ENCODE measurements around the gene RAG2. TPM values are rescaled to one million over a fixed set of nuclear protein-coding genes. Genes with fewer than 3 reads are reported as not detected.

Gene RAG2
- total RNA-seq, 1 experiment from 2014 or later: not detected

DNA sequence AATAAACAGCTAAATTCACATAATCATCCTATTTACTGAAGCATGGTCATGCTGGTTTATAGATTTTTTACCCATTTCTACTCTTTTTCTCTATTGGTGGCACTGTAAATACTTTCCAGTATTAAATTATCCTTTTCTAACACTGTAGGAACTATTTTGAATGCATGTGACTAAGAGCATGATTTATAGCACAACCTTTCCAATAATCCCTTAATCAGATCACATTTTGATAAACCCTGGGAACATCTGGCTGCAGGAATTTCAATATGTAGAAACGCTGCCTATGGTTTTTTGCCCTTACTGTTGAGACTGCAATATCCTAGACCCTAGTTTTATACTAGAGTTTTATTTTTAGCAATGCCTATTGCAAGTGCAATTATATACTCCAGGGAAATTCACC lies 19.6 kb downstream of the RAG2 start:
- peaks cover 20% of the 10 kb centered on the region for H3K9me3 ChIP-seq (ENCODE audit: control insufficient read depth, low read depth, low read length)
- H2BK20ac ChIP-seq (ENCODE audit: low read depth, low read length, poor library complexity, severe bottlenecking): no peak overlapping the region
- TF ChIP-seq, protein P1, sequence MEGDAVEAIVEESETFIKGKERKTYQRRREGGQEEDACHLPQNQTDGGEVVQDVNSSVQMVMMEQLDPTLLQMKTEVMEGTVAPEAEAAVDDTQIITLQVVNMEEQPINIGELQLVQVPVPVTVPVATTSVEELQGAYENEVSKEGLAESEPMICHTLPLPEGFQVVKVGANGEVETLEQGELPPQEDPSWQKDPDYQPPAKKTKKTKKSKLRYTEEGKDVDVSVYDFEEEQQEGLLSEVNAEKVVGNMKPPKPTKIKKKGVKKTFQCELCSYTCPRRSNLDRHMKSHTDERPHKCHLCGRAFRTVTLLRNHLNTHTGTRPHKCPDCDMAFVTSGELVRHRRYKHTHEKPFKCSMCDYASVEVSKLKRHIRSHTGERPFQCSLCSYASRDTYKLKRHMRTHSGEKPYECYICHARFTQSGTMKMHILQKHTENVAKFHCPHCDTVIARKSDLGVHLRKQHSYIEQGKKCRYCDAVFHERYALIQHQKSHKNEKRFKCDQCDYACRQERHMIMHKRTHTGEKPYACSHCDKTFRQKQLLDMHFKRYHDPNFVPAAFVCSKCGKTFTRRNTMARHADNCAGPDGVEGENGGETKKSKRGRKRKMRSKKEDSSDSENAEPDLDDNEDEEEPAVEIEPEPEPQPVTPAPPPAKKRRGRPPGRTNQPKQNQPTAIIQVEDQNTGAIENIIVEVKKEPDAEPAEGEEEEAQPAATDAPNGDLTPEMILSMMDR (conservative IDR thresholded peaks at IDR 0.05): no peak
- Mint-ChIP-seq H3K27me3 (ENCODE audit: low read depth) (peaks cover 17% of the 10 kb centered on the region), H3K9me3 (peaks cover 24 to 25% of the 10 kb centered on the region in 2 experiments), H3K27ac (no peak overlapping the region), H3K4me3 (no peak overlapping the region), H3K4me1 (no peaks in the 10 kb centered on the region), H3K36me3 (ENCODE audit: insufficient read depth in 1 of 3, low read depth in 3 of 3) (peaks cover 5 to 16% (median 15%) of the 10 kb centered on the region in 3 experiments; a peak in 5 of 7 replicates)
- H3K56ac ChIP-seq (ENCODE audit: insufficient read length, low read depth, low read length): no peak overlapping the region
- H2BK5ac ChIP-seq (ENCODE audit: insufficient read length, low read length): no peak overlapping the region
- H2BK120ac ChIP-seq (ENCODE audit: low read depth, low read length, poor library complexity, severe bottlenecking): no peak overlapping the region
- H3K23ac ChIP-seq (ENCODE audit: insufficient read length, low read depth, low read length): no peak overlapping the region
- H3K14ac ChIP-seq (ENCODE audit: insufficient read depth, low read length): no peak overlapping the region
- no peaks in the 10 kb centered on the region for H3K23me2 ChIP-seq (ENCODE audit: insufficient read length, low read depth, low read length, poor library complexity, severe bottlenecking)
- no peaks in the 10 kb centered on the region for H3K4me1 ChIP-seq (ENCODE audit: insufficient read depth, low read length)
- H4K5ac ChIP-seq (ENCODE audit: insufficient read length, low read depth, low read length): no peak overlapping the region
- DNase-seq: no peak
- H4K91ac ChIP-seq (ENCODE audit: insufficient read length, low read depth, low read length): no peak overlapping the region
- H3K79me2 ChIP-seq (ENCODE audit: insufficient read depth, low read length): no peaks in the 10 kb centered on the region
- no peak overlapping the region for H2AK5ac ChIP-seq (ENCODE audit: insufficient read length, low read length)
- H2AFZ ChIP-seq (ENCODE audit: low read length): no peak overlapping the region
- no peak overlapping the region for H3K4ac ChIP-seq (ENCODE audit: low read depth, low read length)
- H3K27ac ChIP-seq (ENCODE audit: insufficient read length, low read depth, low read length): no peak overlapping the region
- H3K79me1 ChIP-seq (ENCODE audit: insufficient read depth, low read depth, low read length, poor library complexity, severe bottlenecking): no peaks in the 10 kb centered on the region
- H4K20me1 ChIP-seq (ENCODE audit: control insufficient read depth, insufficient read depth, insufficient read length): no peaks in the 10 kb centered on the region
- H3K27me3 ChIP-seq (ENCODE audit: insufficient read depth, low read length): no peaks in the 10 kb centered on the region
- no peak overlapping the region for H4K8ac ChIP-seq (replicated peaks; ENCODE audit: insufficient read length, low read depth, low read length)
- H3K4me2 ChIP-seq (ENCODE audit: insufficient read depth, insufficient read length, low read length): no peak overlapping the region
- H3K18ac ChIP-seq (ENCODE audit: insufficient read length, low read depth, low read length): no peak overlapping the region
- H3K9ac ChIP-seq (ENCODE audit: extremely low read depth, insufficient read length, low read length): no peak overlapping the region
- H2BK15ac ChIP-seq (ENCODE audit: low read depth, low read length): no peak overlapping the region
- no peak overlapping the region for H2BK12ac ChIP-seq (ENCODE audit: insufficient read length, low read depth, low read length)
- no CpG with 5 or more reads among the region's 1 CpG for WGBS (ENCODE audit: extremely low coverage, insufficient read length, low lambda C conversion rate)
- H3T11ph ChIP-seq (ENCODE audit: low read length): no peak overlapping the region

Data from H9 (cell line).